Left ventricle myocardium inferior (tissue), 1 donor: Measurements from ENCODE around the gene NTHL1. TPM values are rescaled to one million over a fixed set of nuclear protein-coding genes. Genes with fewer than 3 reads are reported as not detected.

ENCODE experiments used
- DNase-seq: peaks from one replicate; pipeline ENCODE4 v3.0.0-alpha.2; 2020
- H3K27ac ChIP-seq: fragments of 200-600 bp; replicated peaks from 2 replicates; pipeline ENCODE4 v1.8.0; 2021
- H3K27me3 ChIP-seq: fragments of 200-600 bp; 2 replicates; pipeline ENCODE4 v1.8.0; 2021; ENCODE audit warnings: low read depth
- H3K36me3 ChIP-seq: fragments of 200-600 bp; 2 replicates; pipeline ENCODE4 v1.8.0; 2021
- H3K4me1 ChIP-seq: fragments of 200-600 bp; 2 replicates; pipeline ENCODE4 v1.8.0; 2021
- H3K4me3 ChIP-seq: fragments of 200-600 bp; 2 replicates; pipeline ENCODE4 v1.8.0; 2021; ENCODE audit warnings: mild to moderate bottlenecking, moderate library complexity
- H3K9me3 ChIP-seq: fragments of 200-600 bp; replicated peaks from 2 replicates; pipeline ENCODE4 v1.8.0; 2021
- intact Hi-C: fragments of 100-400 bp; cut with micrococcal nuclease; formaldehyde crosslinking; loops from one replicate; pipeline ENCODE4 v1.11.0; 2022
- total RNA-seq: library from RNA; stranded (reverse); fragmentation: NEBNext Ultra II Directional; extraction: Animal tissue kit (Norgen Biotek cat#: 25700); gene quantifications from one replicate; pipeline ENCODE4 v1.2.1, GENCODE V29; 2021
- TF ChIP-seq, protein P1 (sequence below): fragments of 200-600 bp; IDR thresholded peaks from 2 replicates; pipeline ENCODE4 v1.8.0; 2021; ENCODE audit warnings: antibody characterized with exemption, mild to moderate bottlenecking, borderline replicate concordance
- donor health status: DM: no; HTN: yes; CAD: no; lungs with severe emphysema.

Gene NTHL1
- total RNA-seq, 1 donor from 2014 or later = 21.7 TPM

DNA sequence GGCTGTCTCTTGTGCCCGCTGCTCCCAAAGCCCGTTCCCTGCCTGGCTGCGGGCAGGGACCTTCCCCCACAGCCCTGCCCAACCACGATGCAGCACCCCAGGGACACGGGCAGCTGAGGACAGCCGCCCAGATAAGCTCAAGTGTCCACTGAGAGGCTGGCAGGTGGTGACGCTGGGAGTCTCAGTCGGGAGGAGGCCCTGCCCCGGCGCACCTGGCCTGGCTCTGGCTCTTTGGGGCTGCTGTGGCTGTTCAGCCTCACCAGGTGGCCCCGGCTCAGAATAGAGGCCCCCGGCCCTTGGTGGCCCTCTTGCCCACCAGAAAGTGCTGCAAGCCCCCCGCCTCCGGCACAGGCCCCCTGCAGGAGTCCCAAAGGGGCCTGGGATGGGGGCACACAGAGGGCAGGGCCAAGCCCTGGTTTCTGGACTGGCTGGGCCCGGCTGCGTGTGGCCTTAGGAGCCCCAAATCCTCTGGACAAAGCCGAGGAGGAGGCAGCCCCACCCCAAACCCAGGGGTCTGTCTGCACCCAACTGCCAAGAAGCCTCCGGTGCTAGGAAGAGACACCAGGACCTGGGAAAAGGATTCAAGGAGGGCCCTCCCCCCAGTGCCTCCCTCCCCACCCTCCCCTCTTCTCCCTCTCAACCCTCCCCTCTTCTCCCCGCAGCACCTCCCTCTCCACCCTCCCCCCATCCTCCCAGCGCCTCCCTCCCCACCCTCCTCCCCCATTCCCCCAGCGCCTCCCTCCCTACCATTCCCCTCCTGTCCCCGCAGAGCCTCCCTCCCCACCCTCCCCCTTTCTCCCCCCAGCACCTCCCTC lies 5.3 kb downstream of the NTHL1 start:
- peak overlapping the region; percentile 96 for H3K27ac ChIP-seq
- DNase-seq = peak; percentile 78

DNA sequence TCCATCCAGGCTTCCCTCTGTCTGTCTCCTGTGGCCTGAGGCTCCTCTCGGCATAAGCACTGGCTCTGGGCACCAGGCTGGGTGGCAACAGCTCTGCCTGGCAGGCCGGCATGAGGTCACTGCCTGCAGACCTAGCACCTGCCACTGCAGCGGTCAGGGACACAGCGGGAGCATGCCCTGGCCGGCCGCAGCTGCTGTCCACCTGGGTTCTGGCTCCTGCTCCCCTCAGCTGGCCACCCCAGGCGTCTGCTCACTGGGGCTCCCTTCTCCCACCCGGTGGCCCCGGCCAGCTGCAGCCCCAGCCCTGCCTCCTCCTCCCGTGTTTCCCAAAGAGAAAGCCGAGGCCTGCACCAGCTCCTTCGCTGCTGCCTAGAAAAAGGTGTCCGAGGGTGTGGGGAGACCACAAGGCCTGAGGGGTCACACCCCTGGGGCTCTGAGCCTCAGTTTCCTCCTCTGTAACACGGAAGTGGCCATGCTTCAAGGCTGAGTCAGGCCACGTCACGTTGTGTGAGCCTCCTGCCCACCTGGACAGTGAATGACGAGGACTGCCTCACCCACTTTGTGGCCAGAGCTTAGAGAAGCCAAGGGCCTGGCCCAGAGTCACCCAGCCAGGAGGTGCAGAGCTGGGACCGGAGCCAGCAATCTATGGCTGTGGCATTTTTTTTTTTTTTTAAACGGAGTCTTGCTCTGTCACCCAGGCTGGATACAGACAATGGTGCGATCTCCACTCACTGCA lies 6.7 kb downstream of the NTHL1 start:
- peak; percentile 53 for DNase-seq
- H3K9me3 ChIP-seq = no peaks in the 10 kb centered on the region
- no peaks in the 10 kb centered on the region for H3K27me3 ChIP-seq
- peaks cover 100% of the 10 kb centered on the region for H3K4me1 ChIP-seq
- peak overlapping the region; percentile 72 for H3K4me3 ChIP-seq
- TF ChIP-seq, protein P1, sequence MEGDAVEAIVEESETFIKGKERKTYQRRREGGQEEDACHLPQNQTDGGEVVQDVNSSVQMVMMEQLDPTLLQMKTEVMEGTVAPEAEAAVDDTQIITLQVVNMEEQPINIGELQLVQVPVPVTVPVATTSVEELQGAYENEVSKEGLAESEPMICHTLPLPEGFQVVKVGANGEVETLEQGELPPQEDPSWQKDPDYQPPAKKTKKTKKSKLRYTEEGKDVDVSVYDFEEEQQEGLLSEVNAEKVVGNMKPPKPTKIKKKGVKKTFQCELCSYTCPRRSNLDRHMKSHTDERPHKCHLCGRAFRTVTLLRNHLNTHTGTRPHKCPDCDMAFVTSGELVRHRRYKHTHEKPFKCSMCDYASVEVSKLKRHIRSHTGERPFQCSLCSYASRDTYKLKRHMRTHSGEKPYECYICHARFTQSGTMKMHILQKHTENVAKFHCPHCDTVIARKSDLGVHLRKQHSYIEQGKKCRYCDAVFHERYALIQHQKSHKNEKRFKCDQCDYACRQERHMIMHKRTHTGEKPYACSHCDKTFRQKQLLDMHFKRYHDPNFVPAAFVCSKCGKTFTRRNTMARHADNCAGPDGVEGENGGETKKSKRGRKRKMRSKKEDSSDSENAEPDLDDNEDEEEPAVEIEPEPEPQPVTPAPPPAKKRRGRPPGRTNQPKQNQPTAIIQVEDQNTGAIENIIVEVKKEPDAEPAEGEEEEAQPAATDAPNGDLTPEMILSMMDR = no peak
- peaks cover 31% of the 10 kb centered on the region for H3K36me3 ChIP-seq
- intact Hi-C loops = no loop called here
- H3K27ac ChIP-seq = peak overlapping the region; percentile 96

More for the DNA sequence above, 5.3 kb downstream of the NTHL1 start:
- Histone ChIP-seq H3K9me3 (no peaks in the 10 kb centered on the region), H3K4me1 (peaks cover 100% of the 10 kb centered on the region), H3K4me3 (peak overlapping the region; percentile 20), H3K36me3 (peaks cover 16% of the 10 kb centered on the region), H3K27me3 (no peaks in the 10 kb centered on the region)
- TF ChIP-seq, protein P1 = no peak
- intact Hi-C loops = no loop called here

DNA sequence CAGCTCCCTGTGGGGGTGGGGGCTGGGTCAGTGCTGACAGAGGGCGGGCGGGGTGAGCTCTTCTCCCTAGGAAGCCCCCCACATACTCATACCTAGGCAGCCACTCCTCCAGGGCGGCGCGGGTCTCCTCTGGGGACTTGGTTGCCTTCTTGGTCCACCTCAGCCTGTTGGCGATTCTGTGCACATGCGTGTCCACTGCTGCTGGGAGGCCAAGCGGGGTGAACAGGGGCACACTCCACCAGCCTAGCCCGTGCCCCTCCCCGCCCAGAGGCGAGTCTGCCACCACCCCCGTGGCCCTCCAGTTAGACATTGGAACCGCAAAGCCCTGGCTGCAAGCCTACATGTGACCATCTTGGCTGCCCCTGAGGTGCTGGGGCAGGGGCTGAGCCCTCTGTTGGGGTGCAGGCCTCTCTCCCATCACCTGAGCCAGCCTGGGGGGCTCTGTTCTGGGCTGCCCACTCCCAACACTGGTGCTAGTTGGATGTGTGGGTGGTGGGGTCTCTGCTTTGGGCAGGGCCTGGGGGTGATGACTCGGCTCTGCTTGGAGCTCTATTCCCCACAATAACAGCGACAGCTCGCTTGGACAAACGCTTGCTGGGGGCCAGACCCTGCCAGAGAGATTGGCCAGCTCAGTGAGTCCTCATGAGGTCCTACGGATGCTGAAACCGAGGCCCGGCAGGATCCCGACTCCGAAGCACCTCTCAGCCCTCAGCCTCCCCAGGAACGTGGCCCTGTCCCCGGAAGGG lies 7.4 kb downstream of the NTHL1 start:
- Histone ChIP-seq H3K4me1 (peaks cover 100% of the 10 kb centered on the region), H3K4me3 (peak overlapping the region; percentile 72), H3K27ac (peak overlapping the region; percentile 96), H3K9me3 (no peaks in the 10 kb centered on the region), H3K27me3 (no peaks in the 10 kb centered on the region), H3K36me3 (peaks cover 38% of the 10 kb centered on the region)
- TF ChIP-seq, protein P1 = no peak
- intact Hi-C loops = no loop called here
- DNase-seq = no peak

DNA sequence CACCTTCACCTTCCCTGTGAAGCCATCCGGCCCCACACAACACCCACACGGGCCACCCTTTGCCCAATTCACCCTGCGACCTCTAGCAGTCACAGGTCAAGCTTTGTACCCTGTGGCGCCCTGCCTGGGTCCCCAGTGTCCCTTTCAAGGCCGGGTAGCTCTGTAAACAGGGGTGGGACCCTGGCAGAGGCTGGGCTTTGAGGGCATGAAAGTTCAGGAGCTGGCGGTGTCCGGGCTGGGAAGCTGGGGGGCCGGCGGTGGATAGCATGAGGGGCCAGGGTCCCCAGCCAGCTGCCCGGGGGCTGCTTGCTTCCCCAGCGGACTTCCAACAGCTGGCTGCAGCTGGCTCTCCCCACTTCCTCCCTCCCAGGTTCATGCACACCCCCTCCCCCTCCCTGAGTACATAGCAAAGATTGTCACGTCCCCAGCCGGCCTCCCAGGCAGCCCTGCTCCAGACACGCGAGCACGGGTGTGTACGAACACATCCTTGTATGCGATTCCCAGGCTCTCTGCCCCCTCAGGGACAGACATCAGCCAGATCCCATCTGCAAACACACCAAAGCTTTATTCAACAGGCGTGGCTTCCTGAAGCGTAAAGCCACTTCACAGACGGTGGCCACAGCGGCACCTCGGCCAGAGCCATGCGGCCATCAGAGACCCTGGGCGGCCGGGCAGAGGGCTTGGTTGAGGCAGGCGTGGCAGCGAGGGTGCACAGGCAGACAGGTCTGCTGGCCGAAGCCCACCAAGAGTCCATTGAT lies 8.2 kb downstream of the NTHL1 start:
- H3K36me3 ChIP-seq = peaks cover 38% of the 10 kb centered on the region
- H3K9me3 ChIP-seq = no peaks in the 10 kb centered on the region
- peaks cover 99% of the 10 kb centered on the region for H3K4me1 ChIP-seq
- TF ChIP-seq, protein P1 = no peak
- peak overlapping the region; percentile 72 for H3K4me3 ChIP-seq
- peak; percentile 91 for DNase-seq
- intact Hi-C loops = no loop called here
- H3K27me3 ChIP-seq = no peaks in the 10 kb centered on the region
- peak overlapping the region; percentile 96 for H3K27ac ChIP-seq
